RKO (cell line): ENCODE results near the gene YBX3.

Source experiments
- DNase-seq: peaks from one replicate; pipeline ENCODE4 v3.0.0-alpha.2; 2016; ENCODE audit warnings: low spot score

Gene YBX3

GRCh38 chr12:10721651-10722501 is 1.2 kb downstream of the YBX3 start:
- peak; percentile 97 for DNase-seq

GRCh38 chr12:10720974-10721650 is 2.0 kb downstream of the YBX3 start:
- peak; percentile 47 for DNase-seq

- DNase-seq: peak; percentile 26
Observed at GRCh38 chr12:10719482-10719881, 3.6 kb downstream of the YBX3 start.

GRCh38 chr12:10718279-10718821 is 4.8 kb downstream of the YBX3 start:
- peak; percentile 56 for DNase-seq

GRCh38 chr12:10717410-10717809 is 5.7 kb downstream of the YBX3 start:
- no peak for DNase-seq

- peak; percentile 78 for DNase-seq
Observed at GRCh38 chr12:10716704-10717315, 6.3 kb downstream of the YBX3 start.

- no peak for DNase-seq
Observed at GRCh38 chr12:10716277-10716676, 6.8 kb downstream of the YBX3 start.

GRCh38 chr12:10715491-10715890 is 7.6 kb downstream of the YBX3 start:
- no peak for DNase-seq

GRCh38 chr12:10709808-10710207 is 13.3 kb downstream of the YBX3 start:
- no peak for DNase-seq

- DNase-seq: no peak
Observed at GRCh38 chr12:10708862-10709261, 14.3 kb downstream of the YBX3 start.

- DNase-seq: no peak
Observed at GRCh38 chr12:10705655-10706054, 17.5 kb downstream of the YBX3 start.

- no peak for DNase-seq
Observed at GRCh38 chr12:10701843-10702242, 21.3 kb downstream of the YBX3 start.

- no peak for DNase-seq
Observed at GRCh38 chr12:10701131-10701681, 21.9 kb downstream of the YBX3 start.

GRCh38 chr12:10700581-10700980 is 22.5 kb downstream of the YBX3 start:
- DNase-seq: no peak

- DNase-seq: no peak
Observed at GRCh38 chr12:10697862-10698261, 25.3 kb downstream of the YBX3 start.

GRCh38 chr12:10697156-10697555 is 26.0 kb downstream of the YBX3 start:
- no peak for DNase-seq

GRCh38 chr12:10690906-10691305 is 32.2 kb downstream of the YBX3 start:
- no peak for DNase-seq

GRCh38 chr12:10689146-10689545 is 34.0 kb downstream of the YBX3 start:
- no peak for DNase-seq

- no peak for DNase-seq
Observed at GRCh38 chr12:10688042-10688441, 35.1 kb downstream of the YBX3 start.

- peak; percentile 31 for DNase-seq
Observed at GRCh38 chr12:10673659-10674384, 49.3 kb downstream of the YBX3 start, which contains the start of gene STYK1. STYK1 (minus strand) TSS chr12:10674052; CDS start chr12:10634618, 39,434 bp downstream.

- DNase-seq: no peak
Observed at GRCh38 chr12:10672231-10672868, 50.8 kb downstream of the YBX3 start.
